GM19468 (cell line): ENCODE measurements around the gene FOSL2.

Experiments used
- ATAC-seq: cut with Tn5 transposase; IDR thresholded peaks from one replicate; pipeline ENCODE4 v1.9.1; 2021; ENCODE audit warnings: mild to moderate bottlenecking, moderate library complexity, moderate number of reproducible peaks; ENCODE audit not compliant: unreplicated experiment; ENCODE audit errors: extremely low read depth

Gene FOSL2

DNA sequence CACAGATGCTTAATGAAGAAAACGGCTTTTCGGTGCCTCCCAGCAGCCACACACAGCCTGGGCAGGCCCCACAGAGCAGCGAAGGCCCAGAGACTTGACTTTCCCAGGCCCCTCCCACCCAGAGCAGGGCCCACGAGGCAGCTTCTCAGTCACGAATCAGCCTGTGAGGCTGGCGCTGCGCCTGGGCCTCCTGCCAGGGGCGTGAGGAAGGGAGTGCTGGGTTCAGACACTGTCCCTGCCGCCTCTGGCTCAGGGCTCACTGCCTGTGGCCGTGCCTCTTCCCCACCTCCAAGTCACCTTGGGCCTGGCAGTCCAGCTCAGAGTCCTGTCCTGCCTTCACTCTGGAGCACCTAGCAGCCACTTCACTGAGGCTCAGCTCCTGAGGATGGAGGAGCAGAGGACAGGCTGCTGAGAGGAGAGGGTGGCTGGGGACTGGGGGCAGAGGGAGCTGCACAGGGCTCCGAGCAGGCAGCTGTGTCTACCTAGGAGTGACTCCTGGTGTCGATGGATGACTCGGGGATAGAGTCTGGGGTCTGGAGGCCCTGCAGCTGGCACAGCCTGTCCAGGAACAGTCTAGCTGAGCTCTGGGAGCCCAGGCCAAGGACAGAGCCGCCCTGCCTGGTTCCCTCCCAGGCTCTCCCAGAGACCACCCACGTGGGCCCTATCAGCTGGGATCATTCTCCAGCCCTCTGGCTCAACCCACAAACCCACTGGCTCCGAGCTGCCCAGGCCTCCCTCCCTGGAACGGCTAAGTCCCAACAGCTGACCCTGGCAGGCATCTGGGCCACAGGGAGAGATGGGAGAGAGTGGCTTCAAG lies 36.4 kb upstream of the FOSL2 start:
- ATAC-seq, result no peak

DNA sequence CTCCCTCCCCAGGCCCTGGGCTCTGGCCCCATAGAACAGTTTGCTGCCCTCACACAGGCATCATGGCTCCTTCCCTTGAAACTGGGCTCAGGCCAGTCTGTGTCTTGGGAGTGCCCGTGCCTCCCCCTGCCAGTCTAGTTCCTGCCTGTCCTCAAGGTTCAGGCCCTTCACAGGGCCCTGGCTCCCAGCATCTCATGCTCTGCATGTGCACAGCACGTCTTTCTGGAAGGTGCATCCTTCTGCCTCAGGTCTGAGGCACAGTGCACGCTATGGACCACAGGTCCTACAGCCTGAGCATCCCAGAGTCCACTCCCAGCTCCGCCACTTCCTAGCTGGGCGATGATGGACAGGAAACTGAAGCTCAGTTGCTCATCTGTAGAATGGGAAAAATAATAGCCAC lies 35.6 kb upstream of the FOSL2 start:
- no peak for ATAC-seq

DNA sequence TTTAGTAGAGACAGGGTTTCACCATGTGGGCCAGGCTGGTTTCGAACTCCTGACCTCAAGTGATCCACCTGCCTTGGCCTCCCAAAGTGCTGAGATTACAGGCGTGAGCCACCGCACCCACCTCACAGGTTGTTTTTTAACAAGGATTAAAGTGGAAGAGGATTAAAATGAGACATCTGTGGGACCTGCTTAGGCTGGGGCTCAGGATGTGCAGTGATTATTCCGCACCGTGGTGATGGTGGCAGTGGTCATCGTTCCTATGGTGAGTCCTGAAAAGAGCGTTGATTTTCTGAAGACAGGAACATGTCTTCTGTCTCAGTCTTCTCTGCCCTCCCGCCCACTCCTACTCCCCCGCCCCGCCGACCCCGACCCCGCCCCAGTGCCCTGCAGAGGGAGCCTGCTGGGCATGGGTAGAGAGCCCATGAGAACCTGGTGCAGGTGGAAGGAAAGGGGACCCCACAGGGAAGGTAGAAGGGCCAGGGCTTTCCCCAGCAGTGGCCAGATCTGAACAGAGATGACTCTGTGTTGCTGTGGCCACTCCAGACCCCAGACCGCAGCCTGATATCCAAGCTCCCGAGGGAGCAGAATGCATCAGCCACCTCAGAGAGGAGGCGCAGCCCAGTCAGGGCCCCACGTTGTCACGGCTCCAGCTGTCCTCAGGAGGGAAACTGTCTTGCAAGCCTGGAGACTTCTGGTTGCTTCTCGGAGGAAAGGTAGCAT lies 34.5 kb upstream of the FOSL2 start:
- no peak for ATAC-seq

DNA sequence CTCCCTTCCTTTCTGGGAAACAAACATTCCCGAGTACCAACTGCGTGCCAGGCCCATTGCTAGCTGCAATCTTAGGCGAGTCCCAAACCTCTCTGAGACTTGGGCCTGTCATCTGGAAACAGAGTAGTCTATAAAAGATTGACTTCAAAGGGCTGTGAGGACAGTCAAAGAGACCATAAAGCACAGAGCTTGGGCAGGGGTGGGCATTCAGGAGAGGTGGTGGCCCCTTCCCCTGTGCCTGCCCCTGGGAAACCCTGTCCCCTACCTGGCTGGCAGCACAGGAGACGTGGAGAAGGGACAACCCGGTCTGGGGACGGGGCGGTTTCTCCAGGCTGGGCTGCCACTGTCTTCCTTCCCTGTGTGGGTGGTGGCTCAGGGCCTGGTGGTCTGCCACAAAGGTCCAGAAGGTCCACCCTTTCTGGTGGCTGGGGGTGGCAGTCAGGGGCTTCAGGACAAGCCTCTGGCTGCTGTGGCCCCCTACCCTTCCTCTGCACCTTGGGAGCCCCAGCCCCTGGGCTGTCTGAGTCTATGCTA lies 33.9 kb upstream of the FOSL2 start:
- no peak for ATAC-seq

DNA sequence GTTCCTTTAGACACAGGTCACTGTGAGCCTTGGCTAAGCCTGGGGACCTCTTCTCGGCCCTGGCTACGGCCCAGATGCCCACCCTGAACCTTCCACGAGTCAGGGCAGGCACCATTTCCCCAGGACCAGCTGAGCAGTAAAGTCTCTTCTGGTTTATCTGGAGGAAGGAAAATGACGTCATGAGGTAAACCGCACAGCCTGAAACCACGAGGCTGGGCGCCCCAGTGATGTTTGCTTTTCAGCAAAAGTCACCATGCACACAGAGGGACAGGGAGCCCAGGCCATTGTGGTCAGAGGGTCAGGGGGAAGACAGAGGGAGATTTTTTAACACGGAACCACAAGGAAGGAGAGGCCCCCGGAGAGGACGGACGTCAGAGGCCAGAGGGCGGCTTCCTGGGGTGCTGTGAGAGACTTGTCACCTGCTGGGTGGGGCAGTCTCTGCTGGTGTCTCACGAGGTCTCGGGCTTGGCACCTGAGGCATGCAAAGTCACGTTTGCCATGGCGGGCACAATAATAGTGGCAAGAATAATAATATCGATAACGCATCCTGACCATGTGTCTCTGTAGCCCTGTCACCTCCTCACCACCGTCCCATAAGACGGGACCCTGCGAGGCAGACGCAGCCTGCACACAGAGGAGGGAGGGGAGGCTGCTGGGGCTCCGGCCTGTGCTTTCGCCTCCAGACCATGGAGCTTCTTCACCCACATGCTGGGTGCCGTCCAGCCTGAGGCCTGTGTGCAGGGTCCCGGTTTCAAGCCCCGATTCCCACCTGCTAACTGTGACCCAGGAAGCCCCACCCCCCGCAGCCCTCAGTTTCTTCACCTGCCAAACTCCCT lies 33.2 kb upstream of the FOSL2 start:
- ATAC-seq, result no peak

DNA sequence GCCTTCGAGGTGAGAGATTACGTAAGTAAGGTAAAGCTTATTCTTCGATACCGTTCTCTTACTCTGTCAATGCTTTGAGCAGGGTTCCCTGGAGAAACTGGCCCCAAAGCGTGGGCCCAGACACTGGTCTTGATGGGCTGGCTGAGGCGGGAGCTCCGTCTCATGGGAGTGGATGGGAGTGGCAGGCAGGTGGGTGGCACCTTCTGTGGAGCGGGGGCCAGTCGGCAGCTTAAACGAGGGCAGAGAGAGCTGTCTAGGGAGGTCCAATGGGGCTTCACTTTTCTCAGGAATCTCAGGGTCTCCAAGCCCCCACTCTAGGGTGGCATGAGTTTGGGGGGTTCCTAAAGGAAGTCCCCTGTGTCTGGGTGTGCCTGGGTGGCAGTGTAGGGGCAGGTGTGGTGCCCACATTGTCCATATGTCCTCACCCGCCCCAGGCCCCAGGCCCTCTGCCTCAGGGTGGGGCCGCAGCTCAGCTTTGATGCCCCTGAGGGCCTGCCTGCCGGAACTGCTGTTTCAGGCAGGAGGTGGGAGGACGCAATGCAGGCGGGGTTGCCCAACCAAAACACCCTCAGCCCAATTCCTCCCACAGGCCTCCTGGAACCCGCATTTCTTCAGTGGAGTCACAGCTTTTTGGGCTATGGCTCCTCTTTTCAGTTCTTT lies 32.5 kb upstream of the FOSL2 start:
- ATAC-seq, result no peak

DNA sequence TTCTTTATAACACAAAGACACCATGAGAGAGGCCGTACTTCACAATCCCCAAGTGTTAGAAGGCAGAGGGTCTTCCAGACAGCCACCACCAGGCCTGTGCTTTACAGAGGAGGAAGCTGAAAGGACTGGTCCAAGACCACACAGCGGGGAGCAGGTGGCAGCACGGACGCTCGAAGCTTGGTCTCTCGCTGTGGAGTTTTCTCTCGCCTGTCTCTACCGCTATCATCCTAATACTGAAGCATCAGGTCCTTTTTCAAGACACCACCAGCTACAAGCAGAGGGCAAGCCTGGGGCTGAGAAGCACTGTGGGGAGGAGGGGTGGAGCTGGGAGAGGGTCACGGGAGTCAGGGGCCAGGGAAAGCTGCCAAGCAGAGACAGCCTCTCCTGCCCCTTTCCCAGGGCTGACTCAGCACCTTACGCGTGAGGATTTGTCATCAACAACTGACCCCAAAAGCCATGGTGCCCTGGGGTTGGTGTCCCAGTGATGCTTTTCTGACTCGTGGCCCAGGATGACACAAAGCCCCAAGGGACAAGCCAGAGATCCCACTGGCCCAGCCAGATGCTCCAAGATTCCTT lies 31.9 kb upstream of the FOSL2 start:
- no peak for ATAC-seq

DNA sequence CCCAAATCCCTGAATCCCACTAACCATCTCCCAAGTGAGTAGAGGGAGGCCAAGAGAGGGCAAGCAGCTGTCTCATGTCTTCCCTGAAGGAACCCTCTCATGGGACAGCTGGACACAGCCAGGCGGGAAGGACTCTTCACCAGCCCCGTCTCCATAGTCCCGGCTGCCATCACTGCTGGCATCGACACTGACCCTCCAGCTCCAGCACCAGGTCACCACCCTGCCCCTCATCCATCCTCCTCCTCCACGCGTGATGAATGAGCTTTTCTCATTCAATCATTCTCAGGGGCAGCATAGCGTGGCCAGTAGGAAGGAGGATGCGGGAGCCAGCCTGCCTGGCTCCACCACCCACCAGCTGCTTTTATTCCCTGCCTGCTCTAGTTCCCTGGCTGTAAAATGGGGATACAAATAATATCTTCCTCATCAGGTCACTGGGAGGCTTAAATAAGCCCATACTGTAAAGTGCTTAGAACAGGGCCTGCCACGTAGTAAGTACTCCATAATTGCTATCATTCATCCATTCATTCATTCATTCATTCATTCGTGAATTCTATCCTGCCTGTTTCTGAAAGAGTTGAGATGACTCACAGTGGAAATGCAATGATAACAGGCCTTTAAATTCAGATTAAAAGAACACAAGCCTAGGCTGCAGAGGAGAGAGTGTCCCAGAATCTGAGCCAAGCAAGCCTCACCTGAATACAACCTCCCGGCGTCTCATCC lies 30.5 kb upstream of the FOSL2 start:
- no peak for ATAC-seq

DNA sequence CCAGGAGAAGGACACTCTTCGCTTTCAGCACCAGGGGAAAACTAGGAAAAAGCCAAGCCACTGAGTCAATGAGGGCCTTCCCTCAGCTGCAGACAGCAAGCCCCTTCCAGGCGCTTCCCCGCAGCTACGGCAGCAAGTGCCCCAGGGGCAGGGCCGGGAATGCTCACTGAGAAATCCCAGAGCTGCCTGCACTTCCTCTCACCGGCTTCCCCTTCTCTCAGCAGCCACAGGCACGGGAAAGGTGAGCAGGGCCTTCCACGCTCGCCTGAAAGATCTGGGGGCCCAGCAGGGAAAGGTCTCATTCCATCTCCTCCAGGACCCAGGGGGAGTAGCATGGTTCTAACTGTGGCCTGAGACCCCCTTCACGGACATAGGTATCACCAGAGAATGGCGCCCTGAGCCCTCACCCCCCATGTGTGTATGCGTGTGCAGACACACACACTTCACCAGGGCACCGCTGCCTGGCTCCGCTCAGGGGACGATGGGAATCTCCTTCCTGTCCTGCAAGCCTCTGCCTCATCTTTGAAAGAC lies 29.6 kb upstream of the FOSL2 start:
- ATAC-seq, result no peak

DNA sequence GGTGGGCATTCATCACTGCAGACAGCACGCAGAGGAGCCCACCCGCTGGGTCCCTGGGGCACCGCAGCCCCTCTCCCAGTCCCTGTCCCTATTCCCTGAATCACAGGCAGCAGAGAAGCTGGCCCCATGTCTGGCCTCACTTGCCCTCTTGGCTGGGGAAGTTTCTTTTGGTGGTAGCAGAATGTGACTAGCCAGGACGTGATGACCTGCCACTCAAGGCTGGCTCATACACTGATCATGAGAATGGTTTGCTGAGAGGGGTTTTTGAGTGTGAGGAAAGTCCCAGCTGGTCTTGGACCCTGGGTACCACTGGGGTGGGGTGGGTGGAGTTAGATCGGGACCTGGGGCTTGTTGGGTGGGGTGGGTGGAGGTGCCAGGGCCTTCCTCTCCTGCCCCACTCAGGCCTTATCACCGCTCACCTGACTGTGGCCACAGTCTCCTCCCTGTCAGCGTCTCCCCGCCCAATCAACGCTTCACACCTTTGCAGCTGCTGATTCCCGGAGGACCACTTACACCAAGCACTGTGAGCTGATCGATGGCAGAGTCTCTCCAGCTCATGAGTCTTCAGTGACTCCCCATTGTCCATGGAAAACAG lies 28.9 kb upstream of the FOSL2 start:
- ATAC-seq, result no peak

DNA sequence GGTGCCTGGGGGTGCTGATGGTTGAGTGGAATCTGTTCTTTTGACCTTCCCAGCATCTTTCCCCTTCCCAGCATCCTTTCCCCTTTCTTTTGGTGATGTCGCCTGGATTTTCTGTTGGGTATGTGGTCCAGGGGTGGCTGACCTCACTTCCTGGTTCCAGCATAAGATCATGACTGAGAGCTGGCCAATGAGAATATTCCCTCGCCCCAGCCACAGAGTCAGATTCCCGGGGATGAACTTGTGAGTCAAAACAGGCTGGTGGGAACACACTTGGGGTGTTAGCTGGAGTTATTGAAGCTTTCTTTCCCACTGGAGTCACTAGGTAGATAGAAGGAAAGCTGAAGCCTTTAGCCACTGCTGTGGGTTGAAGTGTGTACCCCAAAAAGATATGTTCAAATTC lies 28.0 kb upstream of the FOSL2 start:
- ATAC-seq, result no peak

DNA sequence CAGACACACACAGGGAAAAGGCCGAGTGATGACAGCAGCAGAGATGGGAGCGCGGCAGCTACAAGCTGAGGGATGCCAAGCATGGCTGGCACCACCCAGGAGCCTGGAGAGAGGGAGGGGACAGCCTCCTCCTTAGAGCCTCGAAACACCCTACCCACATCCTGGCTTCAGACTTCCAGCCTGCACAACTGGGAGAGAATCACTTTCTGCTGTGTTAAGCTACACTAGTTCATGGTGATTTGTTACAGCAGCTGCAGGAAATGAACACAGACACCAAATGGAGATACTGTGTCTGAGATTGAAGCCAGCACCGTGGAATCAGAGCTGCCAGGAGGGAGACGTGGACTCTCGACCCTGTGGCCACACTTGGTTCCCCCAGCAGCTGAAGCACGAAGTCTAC lies 27.5 kb upstream of the FOSL2 start:
- no peak for ATAC-seq

DNA sequence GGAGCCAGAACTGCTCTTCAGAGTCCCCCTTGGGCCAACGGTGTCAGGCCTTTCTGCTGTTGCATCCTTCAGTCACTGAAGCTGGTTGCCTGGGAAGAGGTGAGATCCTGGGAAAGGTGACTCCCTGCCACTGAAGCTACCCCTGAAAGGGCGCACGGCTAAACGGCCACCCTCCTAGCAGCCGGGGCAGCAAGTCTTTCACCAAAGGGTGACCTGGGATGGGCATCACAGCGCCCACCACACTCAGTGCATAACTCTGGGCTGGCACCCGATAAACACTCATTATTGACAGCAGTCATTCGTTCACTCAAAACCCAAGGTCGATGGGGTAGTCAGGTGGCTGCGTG lies 26.5 kb upstream of the FOSL2 start:
- ATAC-seq, result no peak

DNA sequence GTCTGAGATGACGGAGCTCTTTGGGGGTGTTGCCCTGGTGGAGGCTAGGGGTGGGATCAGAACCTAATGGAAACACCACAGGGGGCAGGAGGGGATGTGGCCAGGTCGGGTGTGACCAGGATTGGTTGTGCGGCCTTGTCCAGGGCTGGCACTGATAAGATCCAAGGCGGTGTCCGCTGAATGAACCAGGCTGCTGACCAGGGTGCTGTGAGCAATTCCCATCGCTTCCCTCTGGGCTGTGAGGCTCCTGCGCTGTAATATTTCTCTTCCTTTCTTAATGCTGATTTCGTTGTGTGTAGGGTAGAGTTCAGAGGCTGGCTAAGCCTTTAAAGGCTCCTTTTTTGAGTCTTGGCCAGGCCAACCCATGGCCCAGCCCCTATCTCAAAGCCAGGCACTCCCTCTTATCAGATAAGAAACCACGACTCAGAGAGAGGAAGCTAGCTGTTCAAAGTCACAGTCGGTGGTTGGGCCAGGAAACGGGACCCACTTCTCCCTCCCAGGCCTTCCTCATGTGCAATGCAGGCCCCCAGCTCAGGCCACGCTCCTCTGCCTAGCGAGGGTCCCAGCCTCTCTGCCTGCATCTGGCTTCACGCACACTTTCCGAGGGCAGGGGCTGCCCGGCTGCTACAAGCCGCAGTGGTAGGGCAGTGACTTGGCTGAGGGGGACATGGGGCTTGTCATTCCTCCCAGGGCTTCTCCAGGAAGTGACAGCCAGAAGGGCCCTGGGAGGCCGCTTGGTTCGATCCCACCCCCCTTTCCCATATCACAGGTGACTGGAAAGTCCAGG lies 26.0 kb upstream of the FOSL2 start:
- ATAC-seq, result no peak

DNA sequence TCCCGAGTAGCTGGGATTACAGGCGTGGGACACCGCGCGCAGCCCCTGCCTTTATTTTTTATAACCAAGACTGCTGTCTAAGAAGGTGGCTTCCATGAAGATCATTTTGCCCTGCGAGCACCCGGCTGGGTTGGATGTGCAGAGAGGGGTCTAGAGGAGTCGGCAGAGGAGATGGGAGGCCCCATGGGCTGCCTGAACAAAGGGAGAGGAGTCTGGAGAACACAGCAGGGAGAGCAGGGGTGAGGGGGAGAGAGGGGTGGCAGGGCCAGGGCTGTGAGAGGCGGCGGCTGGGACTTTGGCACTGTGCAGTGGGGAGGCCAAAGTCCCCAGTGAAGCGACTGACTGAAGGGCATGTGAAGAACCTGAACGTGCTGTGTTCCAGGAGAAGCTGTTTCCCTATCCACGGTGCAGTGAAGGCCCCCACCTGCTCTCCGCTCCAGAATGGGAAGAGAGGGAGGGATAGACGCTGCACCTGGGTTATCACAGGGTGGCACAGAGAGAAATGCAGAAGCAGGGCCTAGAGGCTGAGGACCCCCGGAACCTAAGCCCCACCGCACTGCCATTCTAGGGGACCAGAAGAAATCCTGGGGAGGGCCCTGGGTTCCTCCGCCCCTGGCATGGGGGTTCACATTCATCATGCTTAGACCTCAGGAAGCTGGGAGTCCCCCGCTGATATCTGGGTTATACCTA lies 24.8 kb upstream of the FOSL2 start:
- no peak for ATAC-seq

DNA sequence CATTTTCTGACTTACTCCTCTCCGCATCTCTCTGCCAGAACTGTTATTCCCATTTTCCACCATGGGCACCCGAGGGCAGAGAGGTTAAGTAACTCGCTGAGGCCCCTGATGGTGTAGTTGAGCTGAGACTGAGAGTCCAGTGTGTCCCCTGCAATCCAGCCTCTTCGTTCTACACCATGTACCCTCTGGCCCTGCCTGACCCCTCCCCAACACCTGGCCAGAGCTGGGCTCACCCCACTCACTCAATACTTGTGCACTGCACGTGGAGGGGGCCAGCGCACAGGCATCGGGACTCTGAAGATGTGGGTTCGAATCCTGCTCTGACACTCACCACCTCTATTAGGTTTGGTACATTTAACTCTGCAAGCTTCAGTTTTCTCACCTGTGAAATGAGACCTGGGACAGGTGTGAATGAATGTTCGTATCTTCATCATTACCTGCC lies 24.3 kb upstream of the FOSL2 start:
- no peak for ATAC-seq

DNA sequence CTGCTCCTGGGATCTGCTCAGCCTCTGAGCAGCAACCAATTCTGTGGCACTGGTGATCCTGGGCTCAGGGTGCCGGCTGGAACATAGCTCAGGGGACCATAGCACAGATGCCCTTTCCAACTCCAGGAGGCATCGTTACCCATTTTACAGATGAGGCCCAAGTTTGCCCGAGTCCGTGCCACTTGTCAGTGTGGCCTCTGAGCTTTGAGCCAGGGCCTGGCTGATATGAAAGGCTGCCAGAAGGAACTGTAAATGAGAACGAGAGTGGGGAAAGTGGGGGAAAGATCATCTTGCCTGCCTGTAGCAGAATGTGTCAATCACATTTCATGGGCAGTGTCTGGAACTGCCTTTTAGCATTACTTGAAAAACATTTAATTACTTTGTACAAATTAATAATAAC lies 23.3 kb upstream of the FOSL2 start:
- no peak for ATAC-seq
